GM04503 (cell line): Measurements from ENCODE around the gene DGAT2L6.

Experiments
- DNase-seq: peaks from one replicate; pipeline ENCODE4 v3.0.0-alpha.2; 2012; ENCODE audit warnings: low read depth

DGAT2L6 gene, protein sequence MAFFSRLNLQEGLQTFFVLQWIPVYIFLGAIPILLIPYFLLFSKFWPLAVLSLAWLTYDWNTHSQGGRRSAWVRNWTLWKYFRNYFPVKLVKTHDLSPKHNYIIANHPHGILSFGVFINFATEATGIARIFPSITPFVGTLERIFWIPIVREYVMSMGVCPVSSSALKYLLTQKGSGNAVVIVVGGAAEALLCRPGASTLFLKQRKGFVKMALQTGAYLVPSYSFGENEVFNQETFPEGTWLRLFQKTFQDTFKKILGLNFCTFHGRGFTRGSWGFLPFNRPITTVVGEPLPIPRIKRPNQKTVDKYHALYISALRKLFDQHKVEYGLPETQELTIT

DNA sequence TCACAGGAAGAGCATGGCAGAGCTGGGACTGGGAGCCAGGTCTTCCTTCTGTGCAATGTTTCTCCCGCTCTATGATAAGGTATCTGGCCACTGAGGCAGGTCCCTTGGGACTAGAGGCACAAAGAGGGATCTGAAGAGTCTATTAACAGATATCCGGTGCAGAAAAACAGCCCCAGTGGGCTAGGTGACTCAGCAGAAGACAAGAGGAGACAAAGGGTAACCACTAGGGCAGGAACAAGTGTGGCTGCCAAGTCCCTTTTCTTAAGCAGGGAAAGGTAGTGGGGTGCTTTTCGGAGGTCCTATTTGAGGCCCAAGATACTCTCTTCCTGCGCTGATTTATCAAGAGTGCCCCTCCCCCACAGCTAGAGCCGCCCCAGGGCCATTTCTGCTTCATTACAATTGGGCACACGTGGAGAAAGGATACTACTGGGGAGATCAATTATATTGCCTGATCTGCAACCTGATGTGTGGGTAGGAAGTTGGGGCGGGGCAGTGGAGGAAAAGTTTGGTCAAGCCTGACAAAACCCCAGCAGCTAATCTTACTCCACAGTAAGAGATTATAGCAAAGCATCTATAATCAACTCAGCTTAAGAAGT, at the start of gene DGAT2L6:
Gene DGAT2L6, plus strand, starts transcription at position 546 of the 596 bp plus-strand sequence. CDS start 100 bp downstream, outside the sequence.
- DNase-seq: no peak

DNA sequence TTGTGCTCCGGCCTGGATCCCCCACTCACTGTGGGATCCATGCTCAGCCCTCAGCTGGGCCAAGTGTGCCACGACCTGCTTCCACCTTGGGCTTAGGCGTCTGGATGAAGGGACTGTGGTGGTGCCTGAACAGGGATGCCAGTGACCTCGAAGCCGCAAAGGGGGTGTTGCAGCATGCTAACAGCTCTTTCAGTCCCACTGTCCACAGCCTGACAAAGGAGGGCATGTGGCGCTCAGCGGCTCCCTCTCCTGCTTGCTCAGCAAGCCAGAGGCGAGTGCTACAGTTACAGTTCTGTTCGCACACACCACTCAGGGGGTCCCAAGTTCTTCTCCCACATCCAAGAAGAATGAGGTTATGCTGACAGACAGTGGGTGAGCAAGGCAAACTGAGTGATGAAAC, 49.2 kb upstream of the DGAT2L6 start:
- DNase-seq: no peak

DNA sequence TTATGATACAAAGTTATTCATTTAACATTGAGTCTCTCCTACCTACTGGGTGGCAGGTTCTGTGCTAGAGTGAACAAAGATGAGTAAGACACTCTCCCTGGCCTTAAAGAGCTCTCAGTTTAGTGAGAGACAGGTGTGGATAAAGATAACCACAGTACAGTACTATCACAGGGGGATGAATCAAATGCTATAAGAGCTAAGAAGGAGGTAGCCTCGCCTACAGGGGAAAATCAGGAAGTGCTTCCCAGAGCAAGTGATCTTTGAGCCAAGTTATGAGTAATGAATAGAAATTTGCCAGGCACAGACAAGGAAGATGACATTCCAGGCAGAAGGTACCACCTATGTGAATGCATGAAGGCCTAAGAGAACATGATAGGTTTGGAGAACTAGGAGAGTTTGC, 47.5 kb upstream of the DGAT2L6 start:
- no peak for DNase-seq

DNA sequence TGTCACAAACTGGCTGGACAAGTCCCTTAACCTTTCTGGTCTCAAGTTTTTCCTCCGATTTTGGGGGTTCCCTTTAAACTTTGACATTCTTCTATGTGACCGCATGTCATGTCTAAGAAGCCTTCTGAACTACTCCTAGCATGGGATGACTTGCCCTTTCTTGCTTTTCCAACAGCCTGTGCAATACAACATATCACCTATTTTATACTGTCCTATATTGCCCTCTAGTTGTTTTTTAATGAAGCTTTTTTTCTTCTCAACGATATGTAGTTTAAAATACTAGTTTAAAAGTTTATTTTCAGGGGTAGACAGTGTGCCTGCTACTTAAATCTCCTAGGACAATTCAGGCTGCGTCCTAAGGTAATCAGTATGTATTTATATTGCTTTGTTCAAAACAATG, 45.1 kb upstream of the DGAT2L6 start:
- no peak for DNase-seq

DNA sequence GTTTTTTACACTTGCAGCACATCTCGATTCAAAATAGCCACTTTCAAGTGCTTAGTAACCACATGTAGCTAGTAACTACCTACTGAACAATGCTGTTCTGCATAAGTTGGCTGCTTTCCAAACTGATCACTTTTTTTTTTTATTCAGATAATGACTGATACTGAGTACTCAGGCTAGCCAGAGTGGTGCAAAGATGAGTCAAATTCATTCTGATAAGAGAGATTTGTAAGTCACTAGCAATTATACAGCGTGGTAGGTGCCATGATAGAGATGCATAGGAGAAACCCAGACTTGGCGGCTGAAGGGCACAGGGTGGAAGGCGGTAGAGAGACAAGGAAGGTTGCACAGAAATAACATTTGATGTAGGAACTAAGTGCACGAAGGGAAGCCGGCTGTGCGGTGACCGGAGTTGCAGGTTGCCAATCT, 44.4 kb upstream of the DGAT2L6 start:
- DNase-seq: no peak

DNA sequence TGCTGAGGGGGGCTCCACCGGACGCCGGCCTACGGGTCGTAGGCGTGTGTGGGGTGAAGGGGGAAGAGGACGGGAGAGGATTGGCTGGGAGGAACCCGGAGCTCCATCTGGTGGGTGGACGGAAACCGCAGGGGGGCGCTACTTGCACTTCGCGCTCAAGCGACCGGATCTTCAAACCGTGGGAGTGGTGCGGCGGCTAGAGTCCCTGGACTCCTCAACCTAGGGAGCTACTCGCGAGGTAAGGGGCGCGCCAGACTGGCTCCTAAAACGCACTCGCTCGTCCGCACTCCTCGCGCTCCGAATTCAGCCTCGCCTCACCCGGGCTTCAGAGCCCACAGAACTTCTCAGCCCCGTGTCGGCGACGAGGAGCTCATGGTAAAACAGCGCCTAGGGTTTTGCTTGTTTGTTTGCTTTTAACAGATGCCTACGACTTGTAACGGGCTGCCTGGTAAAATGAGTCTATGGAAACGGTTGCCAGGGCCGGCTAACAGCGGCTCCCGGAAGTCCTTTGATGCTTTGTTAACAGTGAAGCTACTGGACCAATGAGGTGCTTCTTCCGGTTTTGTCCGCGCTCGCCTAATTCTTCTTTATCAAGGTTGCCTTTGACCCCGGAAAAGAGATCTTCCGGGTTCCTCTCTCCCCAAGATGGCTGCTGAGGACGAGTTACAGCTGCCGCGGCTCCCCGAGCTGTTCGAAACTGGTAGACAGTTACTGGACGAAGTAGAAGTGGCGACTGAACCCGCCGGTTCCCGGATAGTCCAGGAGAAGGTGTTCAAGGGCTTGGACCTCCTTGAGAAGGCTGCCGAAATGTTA, 43.8 kb upstream of the DGAT2L6 start, which contains the start of gene IGBP1:
Gene IGBP1, plus strand, starts transcription at position 145 of the 813 bp plus-strand sequence. Its CDS starts 501 bp downstream, at position 646.
- peak; percentile 61 for DNase-seq

DNA sequence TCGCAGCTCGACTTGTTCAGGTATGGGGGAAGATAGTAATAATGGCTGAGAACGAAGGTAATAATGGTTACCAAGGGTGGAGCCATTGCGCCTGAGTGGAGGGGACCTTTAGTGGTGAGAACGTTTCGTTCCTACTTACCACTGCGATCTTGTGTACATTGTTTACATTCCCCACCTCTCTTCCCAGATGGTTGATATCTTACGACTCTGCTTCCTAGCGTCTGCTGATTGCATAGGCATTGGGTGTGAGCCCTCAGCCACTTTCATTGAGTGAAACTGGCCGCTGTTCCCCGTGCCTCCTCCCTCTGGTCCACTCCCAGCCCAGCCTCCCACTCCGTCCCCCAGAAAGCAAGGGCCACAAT, 43.2 kb upstream of the DGAT2L6 start:
- DNase-seq: peak; percentile 3

DNA sequence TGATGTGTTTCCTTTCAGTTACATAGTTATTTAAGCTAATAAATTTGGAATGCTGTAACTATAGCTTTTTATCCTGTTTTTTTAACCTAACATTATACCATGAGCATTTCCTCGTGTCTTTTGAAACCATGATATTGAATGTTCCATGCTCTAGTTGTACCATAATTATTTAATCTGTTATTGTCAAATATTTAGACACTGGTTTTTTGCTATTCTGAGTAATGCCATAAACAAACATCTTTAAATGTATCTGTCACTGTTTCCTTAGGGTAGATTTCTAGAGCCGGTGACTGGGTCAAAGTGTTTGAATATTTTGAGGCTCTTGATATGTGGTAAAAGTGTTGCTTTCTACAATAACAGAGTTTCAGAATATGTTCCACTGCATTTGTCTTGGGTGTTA, 38.7 kb upstream of the DGAT2L6 start:
- DNase-seq: no peak

DNA sequence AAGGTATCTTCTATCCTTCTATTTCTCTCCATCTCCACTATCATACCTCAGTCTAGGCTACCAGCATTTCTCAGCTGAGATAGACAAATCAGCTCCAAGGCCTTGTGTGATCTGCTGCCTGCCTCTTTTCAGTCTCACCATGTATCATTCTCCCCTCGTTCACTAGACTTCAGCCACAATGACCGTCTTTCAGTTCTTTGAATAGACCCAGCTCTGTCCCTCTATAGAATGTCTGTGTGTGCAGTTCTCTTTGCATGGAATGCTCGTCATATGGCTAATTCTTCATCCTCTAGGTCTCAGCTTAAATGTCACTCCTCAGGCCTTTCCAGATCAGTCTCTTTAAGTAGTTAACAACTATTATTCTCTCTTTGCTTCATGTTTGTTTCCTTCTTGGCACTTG, 37.5 kb upstream of the DGAT2L6 start:
- no peak for DNase-seq

DNA sequence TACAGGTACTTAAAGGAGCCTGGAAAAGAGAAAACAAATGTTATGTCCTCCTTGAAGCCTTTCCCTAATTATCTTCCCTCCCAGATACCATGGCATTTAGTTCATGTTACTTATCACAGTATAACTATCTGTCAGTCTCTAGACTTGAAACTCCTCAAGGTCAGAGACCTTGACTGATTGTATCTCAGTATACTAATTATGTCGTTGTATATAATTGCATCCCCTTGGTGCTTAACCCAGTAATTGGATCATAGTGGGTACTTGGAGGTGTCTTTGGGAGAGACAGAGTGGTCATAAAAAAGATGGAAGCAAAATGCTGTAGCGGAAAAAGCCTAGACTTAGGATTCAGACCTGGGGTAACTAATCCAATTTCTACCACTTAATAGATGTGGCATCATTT, 35.9 kb upstream of the DGAT2L6 start:
- no peak for DNase-seq

DNA sequence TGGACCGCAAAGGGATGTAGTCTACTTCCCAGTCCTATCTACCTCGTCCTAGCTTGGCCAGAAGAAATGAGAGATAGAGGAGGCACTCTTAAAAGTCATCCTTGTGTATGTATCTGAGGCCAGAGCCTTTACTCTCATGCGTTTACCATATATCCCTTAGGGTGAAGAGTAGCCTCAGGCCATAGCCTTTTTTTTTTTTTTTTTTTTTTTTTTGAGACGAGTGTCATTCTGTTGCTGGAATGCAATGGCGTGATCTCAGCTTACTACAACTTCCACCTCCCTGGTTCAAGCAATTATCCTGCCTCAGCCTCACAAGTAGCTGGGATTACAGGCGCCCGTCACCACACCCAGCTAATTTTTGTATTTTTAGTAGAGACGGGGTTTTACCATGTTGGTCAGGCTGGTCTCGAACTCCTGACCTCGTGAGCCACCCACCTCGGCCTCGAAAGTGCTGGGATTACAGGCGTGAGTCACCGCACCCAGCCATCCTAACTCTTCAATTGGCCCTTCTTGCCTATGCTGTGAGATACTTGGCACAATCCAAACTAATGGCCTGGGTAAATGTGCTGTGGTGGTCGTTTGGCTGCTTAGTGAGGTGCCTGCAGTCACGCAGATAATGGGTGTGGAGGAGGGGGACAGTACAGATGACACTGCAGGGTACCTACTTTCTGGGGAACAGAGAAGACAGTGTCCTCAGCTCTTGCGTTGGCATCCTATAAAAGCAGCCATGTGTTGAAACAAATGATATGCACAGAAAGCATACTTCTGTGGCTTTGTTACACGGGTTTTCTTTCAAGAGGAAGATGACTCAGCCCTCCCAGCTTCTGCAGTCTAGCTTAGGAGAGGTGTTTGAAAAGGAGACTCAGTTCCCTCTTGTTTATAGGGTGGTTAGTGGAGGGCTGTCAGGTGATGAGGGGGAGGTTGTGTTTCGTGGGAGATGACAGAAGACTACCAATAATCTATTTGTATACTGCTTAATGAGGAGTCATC, 10.4 kb upstream of the DGAT2L6 start:
- DNase-seq: no peak

DNA sequence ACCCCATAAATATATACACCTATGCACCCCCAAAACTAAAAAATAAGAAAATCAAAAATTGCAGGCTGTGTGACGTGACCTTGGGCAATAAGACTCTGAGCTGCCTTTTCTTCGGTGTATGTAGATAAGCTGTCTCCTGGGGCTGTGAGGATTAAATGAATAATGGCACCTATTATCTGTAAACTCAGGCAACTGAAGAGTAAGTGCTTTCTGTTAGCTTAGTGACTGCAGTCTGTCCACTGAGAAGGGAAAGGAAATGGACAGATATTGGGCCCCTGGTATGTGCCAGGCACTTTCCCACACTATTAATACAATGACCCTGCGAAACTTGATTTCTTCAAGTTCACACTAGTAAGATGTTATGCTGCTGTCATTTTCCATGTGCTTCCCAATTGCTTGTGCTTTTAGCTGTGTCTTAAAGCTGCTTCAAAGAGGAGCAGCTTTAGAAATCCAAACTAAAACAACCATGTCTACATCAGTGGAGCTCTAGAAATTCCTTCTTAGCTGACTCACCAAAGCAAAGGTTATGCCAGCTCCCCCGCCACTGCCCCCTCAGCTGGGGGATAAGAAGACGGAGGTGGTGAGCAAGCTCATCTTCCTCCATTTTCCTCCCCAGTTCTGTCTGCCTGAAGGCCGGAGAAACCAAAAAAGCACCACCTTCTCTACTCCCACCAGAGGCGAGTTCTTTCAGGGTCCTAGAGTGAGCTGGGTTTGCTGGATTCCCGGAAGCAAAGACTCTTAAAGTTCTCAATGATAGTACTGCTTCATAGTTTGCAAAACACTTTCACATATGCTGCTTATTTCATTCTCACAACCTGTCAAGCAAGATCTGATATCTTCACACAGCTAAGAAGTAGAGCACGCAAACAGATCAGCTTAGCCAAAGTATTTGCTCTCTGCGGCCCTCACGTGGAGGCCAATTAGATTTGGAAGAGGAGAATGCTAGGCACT, 8.8 kb upstream of the DGAT2L6 start:
- peak; percentile 14 for DNase-seq

DNA sequence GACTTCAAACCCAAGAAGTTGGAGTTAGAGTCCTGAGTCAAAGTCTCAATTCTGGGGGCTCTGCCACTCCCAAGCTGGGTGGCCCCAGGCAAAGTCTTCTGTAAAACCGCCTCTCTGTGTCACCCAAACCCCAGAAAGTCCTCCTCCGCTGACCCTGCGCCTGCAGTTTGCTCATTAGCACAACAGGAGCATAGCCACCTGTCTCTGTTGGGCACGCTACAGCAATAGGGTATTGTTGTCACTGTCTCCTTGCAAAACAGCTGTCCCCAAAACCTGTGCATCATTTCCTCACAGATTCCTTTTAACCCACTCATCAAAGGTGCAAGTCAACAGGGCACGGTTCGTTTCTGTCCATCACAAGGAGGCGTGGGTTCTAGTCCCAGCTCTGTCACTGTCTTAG, 8.0 kb upstream of the DGAT2L6 start:
- no peak for DNase-seq

DNA sequence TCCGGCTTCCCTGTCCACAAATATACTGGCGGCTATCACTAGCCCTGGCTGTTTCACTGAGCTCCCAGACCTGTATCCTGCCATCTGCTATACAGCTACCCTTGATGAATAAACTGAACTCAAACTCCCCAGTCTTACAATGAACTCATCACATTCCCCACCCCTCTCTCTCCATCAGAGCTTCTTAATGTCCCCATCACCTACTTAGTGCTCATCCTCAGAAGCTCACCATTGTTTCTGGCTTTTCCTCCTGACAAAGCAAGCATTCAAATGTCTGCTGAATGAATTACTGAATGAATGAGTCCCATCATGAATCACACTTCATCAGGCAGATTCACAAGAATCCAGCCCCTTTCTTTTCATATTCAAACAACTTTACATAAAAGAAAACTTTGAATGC, 5.7 kb upstream of the DGAT2L6 start:
- DNase-seq: no peak

DNA sequence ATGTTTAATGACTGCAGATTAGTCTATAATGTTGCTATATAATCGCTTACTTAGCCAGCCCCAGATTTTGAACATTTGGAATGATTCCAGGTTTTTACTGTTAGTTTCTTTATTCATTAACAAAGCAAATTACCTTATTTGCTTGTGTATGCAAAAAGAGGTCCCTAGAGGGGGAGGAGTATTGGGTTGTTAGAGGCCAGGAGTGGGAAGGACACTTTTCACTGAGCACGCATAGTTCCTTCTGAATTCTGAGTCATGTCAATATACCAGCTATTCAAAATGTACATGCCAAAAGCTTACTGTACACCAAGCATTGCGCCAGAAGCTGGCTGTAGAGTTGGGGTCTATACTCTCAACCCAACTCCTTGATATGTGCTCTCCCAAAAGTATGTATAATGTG, 5.1 kb upstream of the DGAT2L6 start:
- no peak for DNase-seq

DNA sequence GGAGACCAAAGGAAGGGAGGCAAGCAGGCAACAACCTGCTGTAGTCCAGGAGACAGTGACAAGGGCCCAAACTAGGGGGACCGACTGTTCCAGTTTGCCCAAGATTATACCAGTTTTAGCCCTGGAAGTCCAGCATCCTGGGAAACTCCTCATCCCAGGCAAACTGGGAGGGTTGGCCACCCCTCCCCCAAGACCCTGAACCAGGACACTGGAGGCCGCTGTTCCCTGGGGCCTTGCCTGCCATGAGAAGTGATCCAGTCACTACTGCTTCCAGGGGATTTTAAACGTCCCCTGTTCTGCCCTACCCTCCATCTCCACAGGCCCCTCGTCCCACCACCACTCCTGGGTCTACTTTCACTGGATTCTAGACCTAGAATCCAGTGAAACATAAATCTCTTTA, 4.3 kb upstream of the DGAT2L6 start:
- DNase-seq: no peak

DNA sequence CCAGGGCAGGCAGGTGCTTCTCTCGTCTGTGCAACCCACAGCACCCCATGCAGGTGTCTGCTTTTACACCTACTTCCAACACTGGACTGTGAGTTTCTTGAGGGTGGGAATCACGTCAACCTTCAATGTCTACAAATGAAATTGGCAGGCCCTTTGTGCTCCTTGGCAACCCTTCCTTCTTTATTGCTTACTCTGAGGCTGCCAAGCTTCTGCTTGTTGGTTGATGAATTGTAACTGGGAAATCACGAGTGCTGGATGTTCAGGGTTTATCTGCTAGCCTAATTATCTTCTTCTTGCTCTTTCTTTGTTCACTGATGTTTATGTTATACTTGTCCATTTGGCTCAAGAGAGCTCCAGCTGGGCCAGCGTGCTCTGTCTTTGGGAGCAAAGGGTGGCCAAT, 2.5 kb upstream of the DGAT2L6 start:
- no peak for DNase-seq

DNA sequence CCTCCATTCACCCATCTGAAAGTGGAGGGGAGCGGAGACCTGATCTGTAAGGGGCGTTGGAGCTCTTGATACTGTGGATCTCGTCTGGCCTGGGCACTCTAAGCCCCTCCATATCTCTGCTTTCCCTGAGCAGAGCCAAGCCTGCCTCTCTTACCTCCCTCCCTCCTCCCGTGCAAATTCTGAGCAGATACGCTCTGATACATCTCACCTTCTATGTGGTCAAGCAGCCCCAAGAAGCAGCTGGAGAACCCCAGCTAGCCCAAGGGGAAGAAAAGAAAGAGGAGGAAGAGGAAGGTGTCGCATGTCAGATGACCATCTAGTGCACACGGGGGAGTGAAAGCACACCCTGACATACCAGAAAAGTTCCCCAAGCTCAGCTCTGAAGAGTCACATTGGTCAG, 1.9 kb upstream of the DGAT2L6 start:
- no peak for DNase-seq

DNA sequence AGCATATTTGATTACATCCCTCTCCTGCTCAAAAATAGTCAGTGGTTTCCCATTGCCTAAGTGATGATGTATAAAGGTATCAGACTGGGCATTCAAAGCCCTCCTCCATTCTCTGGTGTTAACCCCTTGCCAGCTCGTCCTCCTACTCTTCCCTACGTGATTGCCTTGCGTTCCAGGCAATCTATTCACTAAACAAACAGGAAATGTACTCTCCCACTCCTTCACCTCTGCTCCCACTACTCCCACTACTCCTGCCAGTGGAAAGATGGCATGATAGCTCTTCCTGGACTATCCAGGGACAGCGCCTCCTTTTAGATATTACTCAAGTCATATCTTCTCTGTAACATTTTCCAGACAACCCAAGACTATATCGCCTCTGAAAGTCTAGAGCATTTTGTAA, 5.8 kb downstream of the DGAT2L6 start:
- DNase-seq: no peak

DNA sequence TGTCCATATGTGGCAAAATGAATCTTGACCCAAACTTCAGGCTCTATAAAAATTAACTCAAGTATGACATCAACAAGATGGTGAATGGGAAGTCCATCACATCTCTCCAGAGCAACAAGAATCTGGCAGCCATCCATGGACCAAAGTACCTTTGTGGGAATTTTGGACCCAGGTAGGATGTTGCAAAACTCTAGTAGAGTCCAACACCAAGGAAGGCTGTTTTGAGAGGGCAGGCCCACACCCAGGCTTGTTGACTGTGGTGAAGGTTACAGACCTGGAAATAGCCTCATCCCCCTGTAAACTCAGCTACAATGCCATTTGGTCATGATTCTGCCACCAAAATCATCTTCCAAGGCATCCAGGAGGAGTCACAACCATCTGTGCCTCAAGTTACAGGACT, 12.9 kb downstream of the DGAT2L6 start:
- no peak for DNase-seq
